Measurements from ENCODE around the gene WDR86. TPM values are rescaled to one million over a fixed set of nuclear protein-coding genes. Genes with fewer than 3 reads are reported as not detected.

Gene WDR86
- total RNA-seq, 2 donors from 2014 or later: 8.5 TPM; not detected in 1

- Histone ChIP-seq H3K36me3 (peaks cover 3% of the 10 kb centered on the region), H3K27me3 (replicated peaks; ENCODE audit: insufficient read depth) (no peaks in the 10 kb centered on the region), H3K4me1 (ENCODE audit: control insufficient read depth in 1 of 2, low read depth in 2 of 2) (peaks cover 26 to 47% of the 10 kb centered on the region in 2 donors), H3K9me3 (no peaks in the 10 kb centered on the region), H3K27ac (peak overlapping the region; percentile 74 to 75), H3K4me3 (peak overlapping the region; percentile 32)
- ATAC-seq (ENCODE audit: insufficient number of reproducible peaks, low FRiP score, low read depth) (no peak), DNase-seq (ENCODE audit: low spot score) (no peak)
- TF ChIP-seq, protein P1, sequence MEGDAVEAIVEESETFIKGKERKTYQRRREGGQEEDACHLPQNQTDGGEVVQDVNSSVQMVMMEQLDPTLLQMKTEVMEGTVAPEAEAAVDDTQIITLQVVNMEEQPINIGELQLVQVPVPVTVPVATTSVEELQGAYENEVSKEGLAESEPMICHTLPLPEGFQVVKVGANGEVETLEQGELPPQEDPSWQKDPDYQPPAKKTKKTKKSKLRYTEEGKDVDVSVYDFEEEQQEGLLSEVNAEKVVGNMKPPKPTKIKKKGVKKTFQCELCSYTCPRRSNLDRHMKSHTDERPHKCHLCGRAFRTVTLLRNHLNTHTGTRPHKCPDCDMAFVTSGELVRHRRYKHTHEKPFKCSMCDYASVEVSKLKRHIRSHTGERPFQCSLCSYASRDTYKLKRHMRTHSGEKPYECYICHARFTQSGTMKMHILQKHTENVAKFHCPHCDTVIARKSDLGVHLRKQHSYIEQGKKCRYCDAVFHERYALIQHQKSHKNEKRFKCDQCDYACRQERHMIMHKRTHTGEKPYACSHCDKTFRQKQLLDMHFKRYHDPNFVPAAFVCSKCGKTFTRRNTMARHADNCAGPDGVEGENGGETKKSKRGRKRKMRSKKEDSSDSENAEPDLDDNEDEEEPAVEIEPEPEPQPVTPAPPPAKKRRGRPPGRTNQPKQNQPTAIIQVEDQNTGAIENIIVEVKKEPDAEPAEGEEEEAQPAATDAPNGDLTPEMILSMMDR (IDR thresholded peaks at IDR 0.05): no peak
Measured at GRCh38 chr7:151366166-151366879, 43.5 kb downstream of the WDR86 start.

DNA sequence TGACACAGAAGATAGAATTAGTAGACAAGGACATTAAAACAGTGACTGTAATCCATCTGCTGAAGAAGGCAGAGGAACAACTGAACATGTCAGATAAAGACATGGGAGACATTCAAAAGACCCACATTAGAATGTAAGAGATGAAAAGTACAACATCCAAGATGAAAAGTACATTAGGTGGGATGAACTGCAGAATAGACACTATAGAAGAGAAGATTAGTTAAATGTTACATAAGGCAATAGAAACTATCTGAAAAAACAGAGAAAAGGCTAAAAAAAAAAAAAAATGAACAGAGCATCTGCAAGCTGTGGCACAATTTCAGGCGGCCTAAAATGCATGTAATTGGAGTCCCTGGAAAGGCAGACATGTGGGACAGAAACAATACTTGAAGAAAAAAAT is 46.7 kb downstream of the WDR86 start:
- Histone ChIP-seq H3K4me3 (no peak overlapping the region), H3K27me3 (replicated peaks; ENCODE audit: insufficient read depth) (no peaks in the 10 kb centered on the region), H3K27ac (no peak overlapping the region), H3K4me1 (ENCODE audit: control insufficient read depth in 1 of 2, low read depth in 2 of 2) (peaks cover 20 to 31% of the 10 kb centered on the region in 2 donors), H3K36me3 (peaks cover 23% of the 10 kb centered on the region), H3K9me3 (no peaks in the 10 kb centered on the region)
- ATAC-seq (ENCODE audit: insufficient number of reproducible peaks, low FRiP score, low read depth) (no peak), DNase-seq (ENCODE audit: low spot score) (no peak)
- TF ChIP-seq, protein P1 (IDR thresholded peaks at IDR 0.05): no peak

DNA sequence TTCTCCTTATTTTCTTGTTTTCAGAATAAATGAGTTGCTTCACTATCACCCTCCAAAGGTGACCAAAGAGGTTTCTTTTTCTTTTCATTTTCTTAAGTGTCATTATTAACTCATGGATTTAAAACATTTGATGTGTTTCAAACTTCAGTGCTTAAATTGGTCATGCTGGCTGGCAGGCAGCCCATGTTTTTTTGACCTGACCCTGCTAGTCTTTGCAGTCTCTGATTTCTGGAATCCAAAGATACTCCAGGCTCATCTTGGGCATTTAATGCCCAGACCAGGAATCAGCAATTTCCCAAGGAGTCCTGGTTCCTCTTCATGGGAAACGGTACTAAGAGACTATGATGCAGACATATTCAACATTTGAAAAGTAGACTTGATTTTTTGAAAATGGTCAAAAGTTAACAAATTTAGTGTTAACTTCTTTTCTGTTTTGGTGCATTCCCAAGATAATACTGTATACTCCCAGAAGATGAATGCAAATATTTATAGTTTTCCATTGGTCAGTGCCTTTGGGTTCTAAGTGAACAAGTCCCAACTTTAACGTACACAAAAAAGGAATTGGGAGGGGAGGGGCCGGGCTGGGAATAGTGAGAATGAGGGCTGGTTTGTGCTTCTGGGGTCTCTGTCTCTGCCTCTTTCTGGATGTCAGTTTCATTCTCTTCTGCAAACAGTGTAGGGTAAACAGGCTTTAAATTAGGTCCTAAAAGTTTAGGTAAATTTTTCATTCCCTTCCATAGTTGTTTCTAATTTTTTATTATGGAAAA is 48.5 kb downstream of the WDR86 start:
- Histone ChIP-seq H3K36me3 (peaks cover 26% of the 10 kb centered on the region), H3K4me3 (no peak overlapping the region), H3K27me3 (replicated peaks; ENCODE audit: insufficient read depth) (no peaks in the 10 kb centered on the region), H3K27ac (no peak overlapping the region), H3K4me1 (ENCODE audit: control insufficient read depth in 1 of 2, low read depth in 2 of 2) (peaks cover 9 to 13% of the 10 kb centered on the region in 2 donors), H3K9me3 (no peaks in the 10 kb centered on the region)
- TF ChIP-seq, protein P1 (IDR thresholded peaks at IDR 0.05): no peak
- no peak for DNase-seq (ENCODE audit: low spot score)
- no peak for ATAC-seq (ENCODE audit: insufficient number of reproducible peaks, low FRiP score, low read depth)

DNA sequence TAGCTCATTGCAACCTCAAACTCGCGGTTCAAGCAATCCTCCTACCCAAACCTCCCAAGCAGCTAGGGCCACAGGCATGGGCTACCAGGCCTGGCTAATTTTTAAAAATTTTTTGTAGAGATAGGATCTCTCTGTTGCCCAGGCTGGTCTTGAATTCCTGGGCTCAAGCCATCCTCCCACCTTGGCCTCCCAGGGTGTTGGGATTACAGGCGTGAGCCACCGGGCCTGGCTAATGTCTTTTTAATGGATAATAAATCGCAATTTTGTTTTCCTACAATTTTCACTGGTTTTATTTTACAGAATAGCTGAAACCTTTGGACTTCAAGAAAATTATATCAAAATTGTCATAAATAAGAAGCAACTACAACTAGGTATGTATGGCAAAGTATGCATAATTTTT is 57.3 kb downstream of the WDR86 start:
- ATAC-seq (ENCODE audit: insufficient number of reproducible peaks, low FRiP score, low read depth): no peak
- peaks cover 34% of the 10 kb centered on the region for H3K36me3 ChIP-seq
- H3K27me3 ChIP-seq (replicated peaks; ENCODE audit: insufficient read depth): no peaks in the 10 kb centered on the region
- TF ChIP-seq, protein P1 (IDR thresholded peaks at IDR 0.05): no peak
- no peak overlapping the region for H3K4me3 ChIP-seq
- DNase-seq (ENCODE audit: low spot score): no peak
- H3K9me3 ChIP-seq: no peaks in the 10 kb centered on the region
- no peak overlapping the region for H3K27ac ChIP-seq
- peaks cover 0 to 9% of the 10 kb centered on the region in 2 donors for H3K4me1 ChIP-seq (ENCODE audit: control insufficient read depth in 1 of 2, low read depth in 2 of 2)

GRCh38 chr7:151351967-151352366 is 57.9 kb downstream of the WDR86 start:
- Histone ChIP-seq H3K4me1 (ENCODE audit: control insufficient read depth in 1 of 2, low read depth in 2 of 2) (peaks cover 0 to 9% of the 10 kb centered on the region in 2 donors), H3K36me3 (peaks cover 34% of the 10 kb centered on the region), H3K27me3 (replicated peaks; ENCODE audit: insufficient read depth) (no peaks in the 10 kb centered on the region), H3K4me3 (no peak overlapping the region), H3K9me3 (no peaks in the 10 kb centered on the region), H3K27ac (no peak overlapping the region)
- ATAC-seq (ENCODE audit: insufficient number of reproducible peaks, low FRiP score, low read depth) (no peak), DNase-seq (ENCODE audit: low spot score) (no peak)
- TF ChIP-seq, protein P1 (IDR thresholded peaks at IDR 0.05): no peak
